PC-3 (cell line): ENCODE data around the gene RPL27A.

ENCODE experiments used
- EZH2 ChIP-seq: fragments of 300-600 bp; sonication (generic); IDR thresholded peaks from one replicate; pipeline ENCODE4 v1.6.1; 2017; ENCODE audit warnings: antibody characterized with exemption, mild to moderate bottlenecking, low read length; ENCODE audit not compliant: unreplicated experiment
- EZH2phosphoT487 ChIP-seq: fragments of 300-600 bp; sonication (generic); IDR thresholded peaks from 2 replicates; pipeline ENCODE4 v1.6.1; 2018; ENCODE audit warnings: mild to moderate bottlenecking, antibody characterized with exemption, low read length, borderline replicate concordance
- TF ChIP-seq, protein P1 (sequence below): fragments of 300-600 bp; sonication (generic); conservative IDR thresholded peaks from 2 replicates; pipeline ENCODE4 v1.5.1; 2017; ENCODE audit warnings: antibody characterized with exemption, low read depth, mild to moderate bottlenecking, low read length

DNA sequence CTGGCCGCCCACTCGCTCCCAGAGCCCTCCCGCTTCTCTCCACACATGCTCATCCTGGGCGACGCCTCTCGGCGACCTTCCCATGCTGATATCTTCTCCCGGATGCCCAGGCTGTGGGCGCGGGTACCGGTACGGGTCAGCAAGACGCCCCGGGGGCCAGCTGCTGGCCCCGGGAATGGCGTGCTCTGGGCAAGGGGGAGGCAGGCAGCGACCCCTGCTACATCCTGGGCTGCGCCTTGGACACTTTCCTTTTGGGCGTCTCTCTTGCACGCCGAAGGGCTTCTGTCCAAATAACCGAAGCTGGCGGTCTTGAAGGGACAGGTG lies 48.1 kb downstream of the RPL27A start:
- TF ChIP-seq, protein P1, sequence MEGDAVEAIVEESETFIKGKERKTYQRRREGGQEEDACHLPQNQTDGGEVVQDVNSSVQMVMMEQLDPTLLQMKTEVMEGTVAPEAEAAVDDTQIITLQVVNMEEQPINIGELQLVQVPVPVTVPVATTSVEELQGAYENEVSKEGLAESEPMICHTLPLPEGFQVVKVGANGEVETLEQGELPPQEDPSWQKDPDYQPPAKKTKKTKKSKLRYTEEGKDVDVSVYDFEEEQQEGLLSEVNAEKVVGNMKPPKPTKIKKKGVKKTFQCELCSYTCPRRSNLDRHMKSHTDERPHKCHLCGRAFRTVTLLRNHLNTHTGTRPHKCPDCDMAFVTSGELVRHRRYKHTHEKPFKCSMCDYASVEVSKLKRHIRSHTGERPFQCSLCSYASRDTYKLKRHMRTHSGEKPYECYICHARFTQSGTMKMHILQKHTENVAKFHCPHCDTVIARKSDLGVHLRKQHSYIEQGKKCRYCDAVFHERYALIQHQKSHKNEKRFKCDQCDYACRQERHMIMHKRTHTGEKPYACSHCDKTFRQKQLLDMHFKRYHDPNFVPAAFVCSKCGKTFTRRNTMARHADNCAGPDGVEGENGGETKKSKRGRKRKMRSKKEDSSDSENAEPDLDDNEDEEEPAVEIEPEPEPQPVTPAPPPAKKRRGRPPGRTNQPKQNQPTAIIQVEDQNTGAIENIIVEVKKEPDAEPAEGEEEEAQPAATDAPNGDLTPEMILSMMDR, result no peak
- TF ChIP-seq EZH2 (no peak), EZH2phosphoT487 (no peak)
